B cell (primary cell): ENCODE measurements around the gene AHNAK. TPM values are rescaled to one million over a fixed set of nuclear protein-coding genes. Genes with fewer than 3 reads are reported as not detected.

Source experiments
- ATAC-seq: fragments of 200-7000 bp; cut with Tn5 transposase; one replicate; pipeline ENCODE4 v1.10.0; 2021; ENCODE audit warnings: low read depth, mild to moderate bottlenecking, moderate number of reproducible peaks, moderate library complexity
- CTCF ChIA-PET: fragments of 350-600 bp; sonication (Branson Sonifier 250); formaldehyde crosslinking; loops from one replicate; lab custom pipeline; 2021; ENCODE audit warnings: antibody characterized with exemption, inconsistent platforms; lab: Charles Lee
- POLR2A ChIA-PET: fragments of 350-600 bp; sonication (Branson Sonifier 250); formaldehyde crosslinking; loops from one replicate; lab custom pipeline; 2021; ENCODE audit warnings: antibody characterized with exemption; lab: Charles Lee
- DNase-seq: peaks from one replicate; pipeline ENCODE4 v3.0.0; 2013
- H2AFZ ChIP-seq: 2 replicates; pipeline ENCODE4 v1.6.1; 2012; ENCODE audit warnings: mild to moderate bottlenecking, low read depth, low read length; ENCODE audit not compliant: insufficient read depth, poor library complexity, severe bottlenecking
- H3K27ac ChIP-seq, 2 donors: 1 replicate in 1 of 2; 2 replicates in 1 of 2; pipeline ENCODE4 v1.5.1; 2012 to 2013; ENCODE audit warnings: low read length in 2 of 2, mild to moderate bottlenecking in 2 of 2, moderate library complexity in 1 of 2
- H3K27me3 ChIP-seq, 4 experiments: fragments of 200-600 bp in 1 of 4; sonication (generic) in 1 of 4; replicated peaks in 1 of 4; 1 replicate in 2 of 4; 2 replicates in 2 of 4; pipeline versions ENCODE4 v1.6.1 to v1.7.0; 2013 to 2016; ENCODE audit warnings: low read length in 3 of 4, mild to moderate bottlenecking in 2 of 4, mixed read lengths in 1 of 4, moderate library complexity in 1 of 4; ENCODE audit not compliant: insufficient read depth in 4 of 4, control insufficient read depth in 3 of 4; ENCODE audit errors: control extremely low read depth in 1 of 4
- H3K36me3 ChIP-seq, 2 experiments: replicated peaks in 1 of 2; 1 replicate in 1 of 2; 2 replicates in 1 of 2; pipeline versions ENCODE4 v1.6.1 to v1.7.1; 2013; ENCODE audit warnings: low read length in 1 of 2; ENCODE audit not compliant: insufficient read depth in 2 of 2, control insufficient read depth in 1 of 2; ENCODE audit errors: control extremely low read depth in 1 of 2, extremely low read depth in 1 of 2
- H3K4me1 ChIP-seq, 2 donors: fragments of 200-600 bp in 1 of 2; sonication (generic) in 1 of 2; 1 replicate in 1 of 2; 2 replicates in 1 of 2; pipeline versions ENCODE4 v1.5.1 to v1.6.1; 2013 to 2017; ENCODE audit warnings: low read length in 2 of 2; ENCODE audit not compliant: control insufficient read depth in 2 of 2, insufficient read depth in 2 of 2
- H3K4me2 ChIP-seq: replicated peaks from 2 replicates; pipeline ENCODE3; 2012; ENCODE audit warnings: mild to moderate bottlenecking, low read depth, low read length; ENCODE audit not compliant: poor library complexity, severe bottlenecking
- H3K4me3 ChIP-seq, 5 experiments: fragments of 200-600 bp in 1 of 5; sonication (generic) in 1 of 5; 1 replicate in 3 of 5; 2 replicates in 2 of 5; pipeline versions ENCODE4 v1.5.1 to v1.7.0; 2011 to 2016; ENCODE audit warnings: low read length in 4 of 5, mild to moderate bottlenecking in 4 of 5, low read depth in 2 of 5, control low read depth in 1 of 5, moderate library complexity in 1 of 5; ENCODE audit not compliant: insufficient read depth in 1 of 5; ENCODE audit errors: control extremely low read depth in 1 of 5, extremely low read depth in 1 of 5
- H3K79me2 ChIP-seq: fragments of 200-600 bp; sonication (generic); one replicate; pipeline ENCODE4 v1.6.0; 2016; ENCODE audit warnings: low read length; ENCODE audit not compliant: control insufficient read depth, insufficient read depth
- H3K9ac ChIP-seq: fragments of 200-600 bp; sonication (generic); 2 replicates; pipeline ENCODE4 v1.6.1; 2017; ENCODE audit warnings: mild to moderate bottlenecking, low read length, moderate library complexity
- H3K9me3 ChIP-seq, 3 donors: one replicate each; pipeline versions ENCODE4 v1.6.1 to v1.7.1; 2013; ENCODE audit warnings: low read length in 2 of 3; ENCODE audit not compliant: control insufficient read depth in 2 of 3, insufficient read depth in 1 of 3; ENCODE audit errors: control extremely low read depth in 1 of 3
- H4K20me1 ChIP-seq: 2 replicates; pipeline ENCODE4 v1.6.0; 2012; ENCODE audit warnings: mild to moderate bottlenecking, low read length; ENCODE audit not compliant: insufficient read depth, control insufficient read depth, poor library complexity, severe bottlenecking
- H3K27ac Mint-ChIP-seq: one replicate; pipeline ENCODE4 v1.8.0; 2021; ENCODE audit warnings: mixed read lengths
- H3K27me3 Mint-ChIP-seq: one replicate; pipeline ENCODE4 v1.8.0; 2021; ENCODE audit warnings: mixed read lengths
- H3K4me1 Mint-ChIP-seq: one replicate; pipeline ENCODE4 v1.8.0; 2021; ENCODE audit warnings: mixed read lengths
- H3K4me3 Mint-ChIP-seq: one replicate; pipeline ENCODE4 v1.8.0; 2021; ENCODE audit warnings: mixed read lengths
- H3K9me3 Mint-ChIP-seq: one replicate; pipeline ENCODE4 v1.8.0; 2022; ENCODE audit warnings: mixed read lengths; ENCODE audit not compliant: insufficient read depth
- CTCF ChIP-seq: fragments of 200-600 bp; IDR thresholded peaks from one replicate; pipeline ENCODE4 v1.8.0; 2022; ENCODE audit warnings: antibody characterized with exemption, mild to moderate bottlenecking
- EZH2 ChIP-seq: IDR thresholded peaks from 2 replicates; pipeline ENCODE4 v1.6.1; 2012; ENCODE audit warnings: borderline replicate concordance, low read depth, mild to moderate bottlenecking, moderate library complexity, low read length; ENCODE audit not compliant: insufficient read depth, poor library complexity, severe bottlenecking
- WGBS: methylation state at CpG from one replicate; pipeline ENCODE4 v1.1.5; 2013; ENCODE audit warnings: missing lambda C conversion rate; ENCODE audit not compliant: insufficient coverage; 5-methylcytosine and 5-hydroxymethylcytosine counted together
- intact Hi-C: fragments of 100-400 bp; cut with micrococcal nuclease; formaldehyde crosslinking; loops from one replicate; pipeline ENCODE4 v1.10.0; 2022
- polyA plus RNA-seq: library from polyadenylated mRNA; depleted of rRNA; stranded (reverse); fragments of >200 nt; gene quantifications from 2 replicates; pipeline ENCODE4 v1.2.3, GENCODE V29; 2012
- total RNA-seq, 2 donors: library from RNA; stranded (reverse); fragments of 120-200 nt in 1 of 2; gene quantifications; 1 replicate in 1 of 2; 2 replicates in 1 of 2; pipeline versions ENCODE4 v1.2.3 to v1.2.4, GENCODE V29; 2013 to 2022

The AHNAK gene
- total and polyA plus RNA-seq, 2 donors (not counting 1 experiment from before 2014, with no cell fraction given) = 63.7 to 229 TPM

DNA sequence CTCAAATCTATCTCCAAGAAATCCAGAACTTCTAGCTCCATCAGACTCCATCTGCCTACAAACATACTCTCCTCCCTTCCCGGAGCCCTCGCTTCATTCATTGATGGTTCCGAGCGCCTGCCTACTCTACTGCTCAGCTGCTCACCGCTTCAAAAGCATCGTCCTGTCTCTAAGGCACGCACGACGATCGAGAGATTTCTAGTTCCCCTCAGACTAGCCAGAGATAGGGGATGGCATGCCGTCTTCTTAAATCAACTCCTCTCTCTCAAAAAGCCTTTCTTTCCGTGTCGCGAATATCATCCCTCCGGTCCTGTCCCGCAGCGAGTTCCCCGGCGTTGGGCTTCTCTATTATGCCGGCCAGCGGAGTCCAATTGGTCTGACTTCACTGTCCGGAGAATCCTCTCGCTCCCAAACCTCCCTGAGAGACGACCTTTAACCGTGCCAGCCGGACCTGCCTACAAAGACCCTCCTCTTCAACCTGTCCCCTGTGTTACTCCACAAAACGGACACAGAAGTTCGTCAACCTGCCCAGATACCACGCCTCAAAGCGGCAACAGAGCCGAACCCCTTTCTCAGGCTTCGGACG, 26.5 kb upstream of the AHNAK start:
- Mint-ChIP-seq H3K4me1 (peaks cover 52% of the 10 kb centered on the region), H3K27ac (peak overlapping the region; percentile 95), H3K27me3 (no peaks in the 10 kb centered on the region), H3K9me3 (no peaks in the 10 kb centered on the region), H3K4me3 (peak overlapping the region; percentile 92)
- 2% methylated on average over 33 of the region's 33 CpGs for WGBS
- H3K27me3 ChIP-seq = no peaks in the 10 kb centered on the region
- peaks cover 8% of the 10 kb centered on the region for H4K20me1 ChIP-seq
- ATAC-seq (no peak), DNase-seq (peak; percentile 60)
- peak overlapping the region; percentile 74 to 99 (median 80) for H3K4me3 ChIP-seq
- H3K9me3 ChIP-seq = peaks cover 0 to 3% (median 0%) of the 10 kb centered on the region in 3 donors
- POLR2A ChIA-PET = interaction anchor here (0.9 to 2.3 kb wide), 18 partner anchors 16 to 268 kb away, joined by 3 to 35 read pairs (median 4); partner anchors contain the start of genes B3GAT3, C11orf98, CSKMT and HNRNPUL2
- H2AFZ ChIP-seq = peak overlapping the region; percentile 89
- H3K4me1 ChIP-seq = peaks cover 12 to 25% of the 10 kb centered on the region in 2 donors
- H3K9ac ChIP-seq = peak overlapping the region; percentile 86
- intact Hi-C loops = loop anchor here (1.0 to 5.0 kb wide), 4 partner anchors 13 to 289 kb away; partner anchors contain the start of genes BSCL2 and GNG3
- H3K27ac ChIP-seq = peak overlapping the region; percentile 84 to 88
- CTCF ChIA-PET = interaction anchor here (0.7 to 6.1 kb wide), 12 partner anchors 13 to 213 kb away, joined by 3 to 33 read pairs (median 4); partner anchors contain the start of genes EML3, LBHD1, TUT1 and UQCC3
- TF ChIP-seq EZH2 (no peak), CTCF (no peak)
- H3K4me2 ChIP-seq = peak overlapping the region; percentile 84
- H3K36me3 ChIP-seq = peaks cover 6 to 47% of the 10 kb centered on the region in 2 experiments
- H3K79me2 ChIP-seq = peaks cover 18% of the 10 kb centered on the region

- Histone ChIP-seq H4K20me1 (peaks cover 12% of the 10 kb centered on the region), H3K27me3 (no peaks in the 10 kb centered on the region), H3K27ac (peak overlapping the region; percentile 84 to 88), H3K9ac (peak overlapping the region; percentile 86), H3K9me3 (peaks cover 0 to 3% (median 0%) of the 10 kb centered on the region in 3 donors), H2AFZ (no peak overlapping the region), H3K36me3 (peaks cover 6 to 53% of the 10 kb centered on the region in 2 experiments), H3K79me2 (peaks cover 20% of the 10 kb centered on the region), H3K4me2 (peak overlapping the region; percentile 84), H3K4me3 (peak overlapping the region; percentile 74 to 99 (median 80)), H3K4me1 (peaks cover 12 to 25% of the 10 kb centered on the region in 2 donors)
- Mint-ChIP-seq H3K4me3 (peak overlapping the region; percentile 92), H3K9me3 (no peaks in the 10 kb centered on the region), H3K4me1 (peaks cover 52% of the 10 kb centered on the region), H3K27me3 (no peaks in the 10 kb centered on the region), H3K27ac (peak overlapping the region; percentile 95)
- POLR2A ChIA-PET = interaction anchor here (0.9 to 2.0 kb wide), 3 partner anchors 18 to 140 kb away, joined by 3 to 7 read pairs (median 3); no protein-coding TSS in a partner anchor
- intact Hi-C loops = loop anchor here (5.0 kb wide), 1 partner anchor 135 kb away; the partner anchor contains the start of genes BSCL2 and GNG3
- 95% methylated on average over 6 of the region's 12 CpGs for whole genome bisulfite sequencing
- no peak for TF ChIP-seq CTCF
- no peak for TF ChIP-seq EZH2
- DNase-seq = no peak
- CTCF ChIA-PET = interaction anchor here (0.6 to 6.1 kb wide), 7 partner anchors 12 to 327 kb away, joined by 3 to 33 read pairs (median 5); no protein-coding TSS in a partner anchor
- ATAC-seq = no peak
Observed at GRCh38 chr11:62572431-62572830, 25.8 kb upstream of the AHNAK start.
